Colonic mucosa (tissue), 4 donors: Measurements from ENCODE around the gene IQCM. TPM values are rescaled to one million over a fixed set of nuclear protein-coding genes. Genes with fewer than 3 reads are reported as not detected.
A peak's percentile ranks its signal among the peaks of the same experiment; 100 is the strongest.

Source experiments
- DNase-seq: peaks from one replicate; pipeline ENCODE4 v3.0.0-alpha.2; 2020
- H3K27ac ChIP-seq: fragments of 200-600 bp; one replicate; pipeline ENCODE4 v1.8.0; 2021
- H3K27me3 ChIP-seq: fragments of 200-600 bp; one replicate; pipeline ENCODE4 v1.8.0; 2021
- H3K36me3 ChIP-seq: fragments of 200-600 bp; one replicate; pipeline ENCODE4 v1.8.0; 2021
- H3K4me1 ChIP-seq: fragments of 200-600 bp; one replicate; pipeline ENCODE4 v1.8.0; 2021; ENCODE audit warnings: mild to moderate bottlenecking
- H3K4me3 ChIP-seq: fragments of 200-600 bp; one replicate; pipeline ENCODE4 v1.8.0; 2021
- H3K9ac ChIP-seq, 2 donors: one replicate each; pipeline ENCODE4 v1.7.0; 2013; ENCODE audit warnings: control low read depth in 2 of 2, low read depth in 2 of 2, low read length in 2 of 2
- H3K9me3 ChIP-seq: fragments of 200-600 bp; one replicate; pipeline ENCODE4 v1.8.0; 2021
- intact Hi-C: fragments of 100-400 bp; cut with DNase I; formaldehyde crosslinking; loops from one replicate; pipeline ENCODE4 v1.14.1; 2022
- total RNA-seq, 2 donors: library from RNA; stranded (reverse); fragmentation: NEBNext Ultra II Directional in 1 of 2; extraction: Animal tissue kit (Norgen Biotek cat#: 25700) in 1 of 2; gene quantifications; one replicate each; pipeline ENCODE4 v1.2.1, GENCODE V29; 2021
- TF ChIP-seq, protein P1 (sequence below): fragments of 200-600 bp; IDR thresholded peaks from one replicate; pipeline ENCODE4 v1.8.0; 2022; ENCODE audit warnings: antibody characterized with exemption, mild to moderate bottlenecking
- donor health status: healthy.
- donor health status: DM: no; HTN: no; CAD: no.
- donor health status: DM: no; HTN: no; CAD: no.

The IQCM gene
- total RNA-seq, 2 donors from 2014 or later, result 3.4 to 5.2 TPM

DNA sequence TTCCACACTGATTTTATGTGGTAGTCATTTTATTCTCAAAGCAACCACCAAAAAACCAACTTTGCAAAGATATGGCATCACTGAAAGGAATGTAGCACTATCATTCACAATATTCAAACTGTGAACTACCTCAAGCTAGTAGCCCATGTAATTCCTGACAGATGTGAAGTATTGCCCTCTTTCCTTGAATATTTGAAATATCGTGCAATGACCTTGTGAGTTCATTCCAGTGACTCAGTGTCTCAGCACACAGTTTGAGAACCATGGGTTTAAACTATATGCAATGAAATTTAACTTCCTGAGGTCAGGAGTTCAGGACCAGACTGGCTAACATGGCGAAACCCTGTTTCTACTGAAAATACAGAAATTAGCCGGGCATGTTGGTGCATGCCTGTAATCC is 20.9 kb upstream of the IQCM start:
- no peaks in the 10 kb centered on the region for H3K9me3 ChIP-seq
- H3K9ac ChIP-seq, result no peak overlapping the region
- H3K27ac ChIP-seq, result no peak overlapping the region
- no peaks in the 10 kb centered on the region for H3K36me3 ChIP-seq
- H3K4me1 ChIP-seq, result no peaks in the 10 kb centered on the region
- TF ChIP-seq, protein P1, sequence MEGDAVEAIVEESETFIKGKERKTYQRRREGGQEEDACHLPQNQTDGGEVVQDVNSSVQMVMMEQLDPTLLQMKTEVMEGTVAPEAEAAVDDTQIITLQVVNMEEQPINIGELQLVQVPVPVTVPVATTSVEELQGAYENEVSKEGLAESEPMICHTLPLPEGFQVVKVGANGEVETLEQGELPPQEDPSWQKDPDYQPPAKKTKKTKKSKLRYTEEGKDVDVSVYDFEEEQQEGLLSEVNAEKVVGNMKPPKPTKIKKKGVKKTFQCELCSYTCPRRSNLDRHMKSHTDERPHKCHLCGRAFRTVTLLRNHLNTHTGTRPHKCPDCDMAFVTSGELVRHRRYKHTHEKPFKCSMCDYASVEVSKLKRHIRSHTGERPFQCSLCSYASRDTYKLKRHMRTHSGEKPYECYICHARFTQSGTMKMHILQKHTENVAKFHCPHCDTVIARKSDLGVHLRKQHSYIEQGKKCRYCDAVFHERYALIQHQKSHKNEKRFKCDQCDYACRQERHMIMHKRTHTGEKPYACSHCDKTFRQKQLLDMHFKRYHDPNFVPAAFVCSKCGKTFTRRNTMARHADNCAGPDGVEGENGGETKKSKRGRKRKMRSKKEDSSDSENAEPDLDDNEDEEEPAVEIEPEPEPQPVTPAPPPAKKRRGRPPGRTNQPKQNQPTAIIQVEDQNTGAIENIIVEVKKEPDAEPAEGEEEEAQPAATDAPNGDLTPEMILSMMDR, result no peak
- no peaks in the 10 kb centered on the region for H3K27me3 ChIP-seq
- no peak overlapping the region for H3K4me3 ChIP-seq
- no peak for DNase-seq
- intact Hi-C loops, result no loop called here

GRCh38 chr4:149835280-149835679 is 19.6 kb upstream of the IQCM start:
- intact Hi-C loops, result no loop called here
- Histone ChIP-seq H3K4me1 (no peaks in the 10 kb centered on the region), H3K27ac (no peak overlapping the region), H3K9ac (no peak overlapping the region), H3K36me3 (no peaks in the 10 kb centered on the region), H3K9me3 (no peaks in the 10 kb centered on the region), H3K27me3 (no peaks in the 10 kb centered on the region), H3K4me3 (no peak overlapping the region)
- TF ChIP-seq, protein P1, result no peak
- DNase-seq, result peak; percentile 19

GRCh38 chr4:149831656-149832208 is 16.1 kb upstream of the IQCM start:
- Histone ChIP-seq H3K4me1 (no peaks in the 10 kb centered on the region), H3K36me3 (no peaks in the 10 kb centered on the region), H3K27ac (no peak overlapping the region), H3K27me3 (no peaks in the 10 kb centered on the region), H3K9me3 (no peaks in the 10 kb centered on the region), H3K9ac (no peak overlapping the region), H3K4me3 (no peak overlapping the region)
- intact Hi-C loops, result no loop called here
- DNase-seq, result no peak
- TF ChIP-seq, protein P1, result no peak

DNA sequence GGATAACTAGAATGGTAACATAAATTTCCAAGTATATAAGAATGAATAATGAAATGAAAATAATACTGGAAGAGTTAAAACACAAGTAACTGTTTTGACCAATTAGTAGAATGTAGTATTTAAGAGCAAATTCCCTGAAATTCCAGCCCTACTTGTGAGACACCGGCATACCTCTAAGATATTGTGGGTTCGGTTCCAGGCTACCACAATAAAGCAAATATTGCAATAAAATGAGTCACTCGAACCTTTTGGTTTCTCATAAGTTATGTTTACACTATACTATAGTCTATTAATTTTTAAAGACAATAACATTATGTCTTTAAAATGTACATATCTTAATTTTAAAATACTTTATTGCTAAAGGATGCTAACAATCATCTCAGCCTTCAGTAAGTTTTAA is 15.2 kb upstream of the IQCM start:
- H3K27ac ChIP-seq, result no peak overlapping the region
- H3K4me1 ChIP-seq, result no peaks in the 10 kb centered on the region
- TF ChIP-seq, protein P1, result no peak
- H3K9me3 ChIP-seq, result no peaks in the 10 kb centered on the region
- H3K27me3 ChIP-seq, result no peaks in the 10 kb centered on the region
- no peak overlapping the region for H3K9ac ChIP-seq
- no peak overlapping the region for H3K4me3 ChIP-seq
- intact Hi-C loops, result no loop called here
- H3K36me3 ChIP-seq, result no peaks in the 10 kb centered on the region
- no peak for DNase-seq

GRCh38 chr4:149825336-149825735 is 9.7 kb upstream of the IQCM start:
- intact Hi-C loops, result no loop called here
- no peaks in the 10 kb centered on the region for H3K4me1 ChIP-seq
- no peaks in the 10 kb centered on the region for H3K27me3 ChIP-seq
- no peak overlapping the region for H3K9ac ChIP-seq
- DNase-seq, result no peak
- H3K9me3 ChIP-seq, result no peaks in the 10 kb centered on the region
- TF ChIP-seq, protein P1, result no peak
- no peak overlapping the region for H3K4me3 ChIP-seq
- no peaks in the 10 kb centered on the region for H3K36me3 ChIP-seq
- no peak overlapping the region for H3K27ac ChIP-seq
